K562 (cell line): ENCODE results near the gene SUPT7L. TPM values are rescaled to one million over a fixed set of nuclear protein-coding genes. Genes with fewer than 3 reads are reported as not detected.

Source experiments
- ATAC-seq: fragments of 200-7000 bp; cut with Tn5 transposase; 3 replicates; pipeline ENCODE4 v1.9.1; 2020; ENCODE audit warnings: moderate library complexity
- BruUV-seq: library from RNA; stranded (reverse); fragments of 400-500 nt; replicated peaks from 2 replicates; lab custom pipeline; 2021; lab: Mats Ljungman, UMichigan
- CTCF ChIA-PET: fragments of 300-600 bp; formaldehyde crosslinking; extraction: SDS; loops from one replicate; lab custom pipeline; 2021; ENCODE audit warnings: low intra/inter-chr PET ratio; lab: Yijun Ruan, JAX
- POLR2A ChIA-PET: fragments of 300-600, 350-650 bp; sonication (Branson Sonifier 250); formaldehyde crosslinking; extraction: SDS; loops from one replicate; lab custom pipeline; 2021; ENCODE audit warnings: antibody characterized with exemption, inconsistent platforms; lab: Yijun Ruan, JAX
- DNase-seq, 4 experiments: peaks; one replicate each; pipeline versions ENCODE4 v3.0.0 to v3.0.0-alpha.2; 2011 to 2018; ENCODE audit warnings: low spot score in 3 of 4, mixed read lengths in 3 of 4; ENCODE audit errors: extremely low read depth in 1 of 4
- FAIRE-seq: peaks from 2 replicates; lab custom pipeline; 2011; peaks lifted over from hg19 to GRCh38; lab: Jason Lieb, UNC
- H2AFZ ChIP-seq: 2 replicates; pipeline ENCODE4 v1.6.0; 2011; ENCODE audit warnings: low read depth, low read length, control low read depth, inconsistent platforms
- H3K27ac ChIP-seq: fragments of 200-600 bp; 3 replicates; pipeline ENCODE4 v1.8.0; 2011; ENCODE audit warnings: low read depth, mild to moderate bottlenecking, control low read depth, inconsistent platforms, low read length, moderate library complexity, mixed read lengths; ENCODE audit errors: extremely low read depth
- H3K27me3 ChIP-seq, 2 experiments: fragments of 300-600 bp in 1 of 2; 2 replicates in 1 of 2; 3 replicates in 1 of 2; pipeline versions ENCODE4 v1.6.0 to v1.8.0; 2011; ENCODE audit warnings: inconsistent platforms in 2 of 2, low read length in 2 of 2, mild to moderate bottlenecking in 1 of 2, mixed read lengths in 1 of 2, moderate library complexity in 1 of 2; ENCODE audit not compliant: control insufficient read depth in 2 of 2, insufficient read depth in 2 of 2
- H3K36me3 ChIP-seq: fragments of 300-600 bp; 3 replicates; pipeline ENCODE4 v1.8.0; 2011; ENCODE audit warnings: mild to moderate bottlenecking, low read length, inconsistent platforms; ENCODE audit not compliant: control insufficient read depth, insufficient read depth
- H3K4me1 ChIP-seq, 2 experiments: fragments of 200-600 bp in 1 of 2; replicated peaks in 1 of 2; 2 replicates in 1 of 2; 3 replicates in 1 of 2; pipeline versions ENCODE4 v1.5.1 to v1.8.0; 2011; ENCODE audit warnings: inconsistent platforms in 2 of 2, low read length in 2 of 2, mild to moderate bottlenecking in 1 of 2, mixed read lengths in 1 of 2, moderate library complexity in 1 of 2; ENCODE audit not compliant: control insufficient read depth in 2 of 2, insufficient read depth in 2 of 2
- H3K4me2 ChIP-seq: 2 replicates; pipeline ENCODE4 v1.6.1; 2011; ENCODE audit warnings: low read length, control low read depth, inconsistent platforms, mixed read lengths; ENCODE audit not compliant: insufficient read depth
- H3K4me3 ChIP-seq: fragments of 200-600 bp; sonication (generic), shearing (Covaris generic); 2 replicates; pipeline ENCODE4 v1.5.1; 2016; ENCODE audit warnings: control low read depth, inconsistent platforms
- H3K79me2 ChIP-seq: fragments of 200-600 bp; 3 replicates; pipeline ENCODE4 v1.8.0; 2011; ENCODE audit warnings: low read length, inconsistent platforms; ENCODE audit not compliant: control insufficient read depth, insufficient read depth
- H3K9ac ChIP-seq, 2 experiments: 2 replicates each; pipeline versions ENCODE4 v1.6.0 to v1.6.1; 2011; ENCODE audit warnings: low read depth in 2 of 2, low read length in 2 of 2, control low read depth in 1 of 2, inconsistent platforms in 1 of 2, mild to moderate bottlenecking in 1 of 2, mixed read lengths in 1 of 2; ENCODE audit not compliant: insufficient read depth in 1 of 2
- H3K9me1 ChIP-seq: one replicate; pipeline ENCODE4 v1.6.0; 2011; ENCODE audit warnings: inconsistent platforms, mild to moderate bottlenecking, low read length, moderate library complexity; ENCODE audit not compliant: control insufficient read depth, insufficient read depth
- H3K9me3 ChIP-seq: replicated peaks from 2 replicates; pipeline ENCODE4 v1.5.1; 2011; ENCODE audit warnings: low read depth, low read length, inconsistent platforms; ENCODE audit not compliant: control insufficient read depth, insufficient read depth
- H4K20me1 ChIP-seq: replicated peaks from 2 replicates; pipeline ENCODE4 v1.6.1; 2011; ENCODE audit warnings: low read length, inconsistent platforms, mixed read lengths; ENCODE audit not compliant: control insufficient read depth, insufficient read depth
- ARID3A ChIP-seq: IDR thresholded peaks from 2 replicates; pipeline ENCODE4 v1.6.1; 2012; ENCODE audit warnings: low read depth, low read length, improper control_type of control experiment, borderline replicate concordance
- EZH2 ChIP-seq: IDR thresholded peaks from 2 replicates; pipeline ENCODE4 v1.6.1; 2012; ENCODE audit warnings: low read depth, mild to moderate bottlenecking, inconsistent platforms, low read length, borderline replicate concordance
- MCM5 ChIP-seq: fragments of 450-650 bp; IDR thresholded peaks from 2 replicates; pipeline ENCODE4 v1.6.1; 2016; ENCODE audit warnings: low read depth
- MEF2D ChIP-seq: conservative IDR thresholded peaks from 2 replicates; pipeline ENCODE4 v1.6.1; 2016; ENCODE audit warnings: low read depth, missing genetic modification characterization, missing compliant biosample characterization
- NELFE ChIP-seq: IDR thresholded peaks from 2 replicates; pipeline ENCODE4 v1.6.1; 2011; ENCODE audit warnings: mild to moderate bottlenecking; ENCODE audit not compliant: insufficient read depth, insufficient read length
- NFYB ChIP-seq: IDR thresholded peaks from 2 replicates; pipeline ENCODE4 v1.6.1; 2011; ENCODE audit warnings: mild to moderate bottlenecking, moderate library complexity; ENCODE audit not compliant: insufficient read length; ENCODE audit errors: extremely low read depth
- RFX1 ChIP-seq: fragments of 450-650 bp; IDR thresholded peaks from 2 replicates; pipeline ENCODE4 v1.6.1; 2016; ENCODE audit warnings: mild to moderate bottlenecking, moderate library complexity
- RFX7 ChIP-seq: fragments of 250-450 bp; sonication (Bioruptor Pico); IDR thresholded peaks from 2 replicates; pipeline ENCODE4 v1.5.1; 2021; ENCODE audit warnings: mild to moderate bottlenecking
- SREBF2 ChIP-seq: sonication (generic); formaldehyde crosslinking; IDR thresholded peaks from 2 replicates; pipeline ENCODE4 v1.4.0; 2020; ENCODE audit warnings: mild to moderate bottlenecking, missing genetic modification reagents
- SRSF1 ChIP-seq: fragments of 200-400 bp; formaldehyde crosslinking; IDR thresholded peaks from 2 replicates; pipeline ENCODE4 v1.6.1; 2017; ENCODE audit warnings: mild to moderate bottlenecking, low read depth, low read length, moderate library complexity
- ZFP30 ChIP-seq: fragments of 250-450 bp; sonication (Bioruptor Pico); IDR thresholded peaks from 2 replicates; pipeline ENCODE4 v1.8.0; 2022; ENCODE audit warnings: moderate library complexity, mild to moderate bottlenecking, inconsistent platforms, borderline replicate concordance
- ZKSCAN8 ChIP-seq: fragments of 200-800 bp; sonication (Bioruptor generic); IDR thresholded peaks from 2 replicates; pipeline ENCODE4 v1.6.1; 2016; ENCODE audit warnings: missing genetic modification characterization, missing compliant biosample characterization
- WGBS: fragments of 100-300 bp; shearing (Covaris generic); methylation state at CpG from one replicate; pipeline ENCODE4 v1.1.6; 2016; ENCODE audit warnings: low coverage, mixed read lengths; ENCODE audit not compliant: insufficient coverage; ENCODE audit errors: missing lambda C conversion rate; 5-methylcytosine and 5-hydroxymethylcytosine counted together
- in situ Hi-C: fragments of 300-500 bp; cut with MboI; formaldehyde crosslinking; loops from 4 replicates; pipeline ENCODE4 v1.15.0; 2018; ENCODE audit warnings: inconsistent platforms, mixed read lengths
- intact Hi-C: fragments of 100-400 bp; cut with micrococcal nuclease; formaldehyde crosslinking; loops from 2 replicates; pipeline ENCODE4 v1.14.2; 2022
- polyA plus RNA-seq, 8 experiments: library from polyadenylated mRNA; depleted of rRNA in 4 of 8; stranded (reverse) in 5 of 8; unstranded in 3 of 8; fragments of >200 nt; fragmentation: Nextera tagmentation in 2 of 8; fragmentation: Illumina TruSeq in 1 of 8; extraction: Ambion mirVana in 2 of 8; extraction: Trizol in 1 of 8; gene quantifications; 2 replicates each; pipeline versions ENCODE4 v1.2.1 to v1.2.3, GENCODE V29; 2011 to 2014; ENCODE audit warnings: inconsistent platforms in 1 of 8, missing spikeins in 1 of 8
- total RNA-seq, 7 experiments: library from RNA; depleted of rRNA in 6 of 7; stranded (reverse); fragments of >200 nt in 6 of 7; fragmentation: Illumina TruSeq in 2 of 7; extraction: Trizol in 2 of 7; gene quantifications; 2 replicates each; pipeline versions ENCODE4 v1.2.1 to v1.2.3, GENCODE V29; 2011 to 2021; ENCODE audit warnings: low replicate concordance in 1 of 7
- TF ChIP-seq, protein P1 (sequence below): IDR thresholded peaks from 3 replicates; pipeline ENCODE4 v1.6.1; 2011; ENCODE audit warnings: borderline replicate concordance, mild to moderate bottlenecking; ENCODE audit not compliant: insufficient read length, insufficient read depth
- TF ChIP-seq, protein P2 (sequence below): fragments of 250-450 bp; sonication (Bioruptor Pico); IDR thresholded peaks from 2 replicates; pipeline ENCODE4 v1.5.0; 2020; ENCODE audit warnings: mild to moderate bottlenecking

SUPT7L gene
- total and polyA plus RNA-seq, 9 of the 15 experiments (the other 6 are each of a cell fraction or from before 2014, with no cell fraction given), result 22.0 to 72.8 (median 40.2) TPM

DNA sequence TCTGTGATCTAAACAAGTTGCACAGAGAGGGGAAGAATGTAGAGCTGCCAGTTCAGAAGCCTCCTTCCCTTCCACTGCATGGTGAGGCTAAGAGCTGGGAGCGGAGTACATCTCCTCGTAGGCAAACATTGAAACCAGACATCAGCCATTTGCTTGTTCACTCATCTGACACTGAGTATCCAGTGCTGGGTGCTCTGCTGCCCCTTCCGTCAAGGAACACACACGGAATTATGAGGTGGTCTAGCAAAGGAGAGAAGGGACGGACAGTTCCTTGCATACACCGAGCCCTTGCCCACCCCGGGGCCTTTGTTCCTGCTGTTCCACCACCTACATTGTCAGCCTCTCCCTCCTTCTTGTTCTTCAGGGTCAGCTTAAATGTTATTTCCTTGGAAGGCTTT is 44.8 kb upstream of the SUPT7L start:
- BruUV-seq, result no TSS peak
- in situ Hi-C loops, result no loop called here
- H3K9me3 ChIP-seq, result no peaks in the 10 kb centered on the region
- H3K4me1 ChIP-seq, result peaks cover 0 to 12% of the 10 kb centered on the region in 2 experiments; a peak in 4 of 5 replicates
- H3K9me1 ChIP-seq, result no peaks in the 10 kb centered on the region
- H3K9ac ChIP-seq, result no peak overlapping the region
- ChIA-PET CTCF (no interaction called here), POLR2A (interaction anchor here (1.3 kb wide), 1 partner anchor 28 kb away, joined by 4 read pairs; no protein-coding TSS in a partner anchor)
- 45% methylated on average over 7 of the region's 7 CpGs for WGBS
- FAIRE-seq (no peak), DNase-seq (no peak), ATAC-seq (no peak; the same call in 2 of the 3 replicates)
- H3K27me3 ChIP-seq, result peaks cover 4% of the 10 kb centered on the region in 2 experiments; a peak in 1 of 5 replicates
- no peak overlapping the region for H3K27ac ChIP-seq
- H3K36me3 ChIP-seq, result no peaks in the 10 kb centered on the region
- intact Hi-C loops, result no loop called here
- no peak overlapping the region for H2AFZ ChIP-seq
- TF ChIP-seq RFX7 (CRISPR knock-in tag), result no peak
- no peak for TF ChIP-seq ZFP30 (CRISPR knock-in tag)
- no peak for TF ChIP-seq NFYB
- TF ChIP-seq MCM5, result no peak
- TF ChIP-seq, protein P1, sequence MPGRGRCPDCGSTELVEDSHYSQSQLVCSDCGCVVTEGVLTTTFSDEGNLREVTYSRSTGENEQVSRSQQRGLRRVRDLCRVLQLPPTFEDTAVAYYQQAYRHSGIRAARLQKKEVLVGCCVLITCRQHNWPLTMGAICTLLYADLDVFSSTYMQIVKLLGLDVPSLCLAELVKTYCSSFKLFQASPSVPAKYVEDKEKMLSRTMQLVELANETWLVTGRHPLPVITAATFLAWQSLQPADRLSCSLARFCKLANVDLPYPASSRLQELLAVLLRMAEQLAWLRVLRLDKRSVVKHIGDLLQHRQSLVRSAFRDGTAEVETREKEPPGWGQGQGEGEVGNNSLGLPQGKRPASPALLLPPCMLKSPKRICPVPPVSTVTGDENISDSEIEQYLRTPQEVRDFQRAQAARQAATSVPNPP, result no peak
- no peak for TF ChIP-seq RFX1
- TF ChIP-seq SREBF2 (CRISPR knock-in tag), result no peak
- no peak for TF ChIP-seq ARID3A
- no peak for TF ChIP-seq ZKSCAN8 (CRISPR knock-in tag)
- no peak for TF ChIP-seq EZH2
- TF ChIP-seq, protein P2, sequence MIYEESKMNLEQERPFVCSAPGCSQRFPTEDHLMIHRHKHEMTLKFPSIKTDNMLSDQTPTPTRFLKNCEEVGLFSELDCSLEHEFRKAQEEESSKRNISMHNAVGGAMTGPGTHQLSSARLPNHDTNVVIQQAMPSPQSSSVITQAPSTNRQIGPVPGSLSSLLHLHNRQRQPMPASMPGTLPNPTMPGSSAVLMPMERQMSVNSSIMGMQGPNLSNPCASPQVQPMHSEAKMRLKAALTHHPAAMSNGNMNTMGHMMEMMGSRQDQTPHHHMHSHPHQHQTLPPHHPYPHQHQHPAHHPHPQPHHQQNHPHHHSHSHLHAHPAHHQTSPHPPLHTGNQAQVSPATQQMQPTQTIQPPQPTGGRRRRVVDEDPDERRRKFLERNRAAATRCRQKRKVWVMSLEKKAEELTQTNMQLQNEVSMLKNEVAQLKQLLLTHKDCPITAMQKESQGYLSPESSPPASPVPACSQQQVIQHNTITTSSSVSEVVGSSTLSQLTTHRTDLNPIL, result no peak
- TF ChIP-seq SRSF1, result no peak
- TF ChIP-seq NELFE, result no peak
- no peak for TF ChIP-seq MEF2D (tag)
- H3K4me2 ChIP-seq, result no peak overlapping the region
- no peaks in the 10 kb centered on the region for H3K79me2 ChIP-seq
- H4K20me1 ChIP-seq, result no peaks in the 10 kb centered on the region
- no peak overlapping the region for H3K4me3 ChIP-seq
